GM10847 (cell line): ENCODE data around the gene MTRFR.

ENCODE experiments used
- POLR2A ChIP-seq: IDR thresholded peaks from 2 replicates; pipeline ENCODE4 v1.6.1; 2011; ENCODE audit not compliant: insufficient read length; ENCODE audit errors: extremely low read depth

The MTRFR gene

DNA sequence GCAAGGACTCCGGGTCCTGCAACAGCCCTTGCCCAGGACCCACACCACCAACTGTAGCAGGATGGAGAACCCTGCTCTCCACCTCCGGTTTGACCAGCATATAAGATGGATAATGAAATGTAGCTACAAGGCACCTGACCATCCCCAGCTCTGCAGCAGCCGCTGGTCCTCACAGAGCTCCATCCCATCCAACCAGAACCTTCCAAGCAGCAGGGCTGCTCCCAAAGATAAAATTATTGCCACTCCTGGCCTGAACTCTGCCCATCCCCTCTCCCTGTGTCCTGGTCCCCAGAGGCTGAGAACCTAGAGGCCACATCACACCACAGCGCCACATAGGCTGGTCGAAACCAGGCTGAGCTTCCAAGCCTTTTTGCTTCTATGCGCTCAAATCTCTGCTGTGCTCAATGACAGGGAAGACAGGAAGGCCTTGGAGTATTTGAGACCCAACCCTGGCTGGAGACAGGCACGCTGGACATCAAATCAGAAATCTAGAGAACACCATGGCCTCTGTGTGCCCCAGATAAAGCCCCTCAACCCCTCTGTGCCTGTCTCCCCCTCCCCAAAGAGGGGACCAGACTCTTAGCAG, 34.2 kb downstream of the MTRFR start:
- no peak for TF ChIP-seq POLR2A

DNA sequence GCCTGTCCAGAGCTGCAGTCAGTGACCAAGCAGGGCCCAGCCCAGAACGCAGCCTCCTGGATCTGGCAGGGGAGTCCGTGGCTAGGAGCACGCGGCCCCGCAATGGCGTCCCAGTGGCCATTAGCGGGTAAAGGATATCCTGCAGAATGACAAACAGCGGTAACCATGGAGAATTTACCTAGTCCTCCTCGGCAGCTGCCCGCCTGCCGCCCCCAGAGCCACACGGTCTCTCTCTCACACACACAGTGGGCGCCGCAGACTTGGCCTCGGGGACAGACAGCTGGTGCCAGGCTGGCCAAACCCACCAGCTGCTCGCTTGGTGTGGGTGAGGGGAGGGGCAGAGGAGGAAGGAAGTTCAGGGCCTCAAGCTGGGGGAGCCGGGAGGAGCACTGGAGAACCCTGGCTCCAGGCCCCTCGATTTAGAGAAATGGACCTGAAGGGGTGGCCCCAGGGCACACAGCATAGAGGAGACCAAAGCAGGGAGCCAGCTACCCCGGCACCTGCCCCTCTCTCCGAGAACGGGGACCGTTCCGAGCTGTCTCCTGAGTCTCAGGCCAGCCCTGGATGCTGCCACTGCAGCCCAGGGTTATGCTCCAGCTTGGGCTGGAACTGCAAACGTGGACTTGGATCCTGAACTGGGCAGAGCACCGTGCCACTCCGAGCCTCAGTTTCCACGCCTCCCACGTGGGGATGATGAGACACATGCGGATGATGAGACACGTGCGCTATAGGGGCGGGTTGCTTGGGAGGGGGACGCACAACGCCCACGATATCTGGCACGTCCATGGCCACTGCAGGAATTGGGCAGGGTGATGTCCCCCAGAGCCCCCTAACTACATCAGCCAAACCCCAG, 35.0 kb downstream of the MTRFR start:
- no peak for TF ChIP-seq POLR2A

DNA sequence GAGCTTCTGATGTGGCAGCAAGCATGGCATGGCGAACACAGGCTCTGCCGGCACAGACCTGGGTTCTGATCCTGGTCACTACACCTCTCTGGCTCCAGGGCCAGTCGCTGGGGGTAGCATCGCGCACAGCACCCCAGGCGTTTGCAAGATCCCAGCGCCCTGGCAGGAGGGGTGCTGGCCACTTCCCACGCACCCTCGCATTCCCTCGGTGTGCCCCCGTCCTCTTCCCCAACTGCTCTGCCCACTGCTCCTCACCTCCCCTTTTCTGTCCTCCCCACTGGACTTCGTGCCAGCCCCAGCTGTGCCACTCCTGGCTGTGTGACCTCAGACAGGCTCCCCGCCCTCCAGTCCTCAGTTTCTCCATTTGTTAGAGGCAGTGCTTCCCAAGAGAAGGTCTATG, 35.6 kb downstream of the MTRFR start:
- no peak for TF ChIP-seq POLR2A

DNA sequence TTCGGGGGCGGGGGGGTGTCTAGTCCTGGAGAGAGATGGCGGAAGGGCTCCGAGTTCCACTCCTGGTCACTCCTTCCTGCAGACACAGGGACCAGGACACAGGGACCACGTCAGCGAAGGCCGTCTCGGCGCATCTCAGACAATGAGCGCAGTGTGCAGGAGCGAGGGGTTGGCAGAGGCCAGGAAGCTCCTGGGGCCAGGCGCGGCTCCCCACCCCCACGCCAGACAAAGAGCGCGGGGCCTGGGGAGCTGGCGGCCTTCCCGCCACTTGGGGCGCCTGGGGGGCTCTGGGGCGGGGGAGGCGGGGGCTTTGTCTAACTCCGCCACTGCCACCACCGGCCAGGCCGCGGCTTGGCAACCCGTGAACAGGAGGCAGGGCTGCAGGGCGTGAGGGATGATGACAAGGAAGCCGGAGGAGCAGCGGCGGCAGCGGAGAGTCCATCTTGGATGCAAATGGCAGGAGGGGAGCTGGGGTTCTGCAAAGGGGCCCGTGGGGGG, 36.2 kb downstream of the MTRFR start:
- peak; percentile 29 for TF ChIP-seq POLR2A

DNA sequence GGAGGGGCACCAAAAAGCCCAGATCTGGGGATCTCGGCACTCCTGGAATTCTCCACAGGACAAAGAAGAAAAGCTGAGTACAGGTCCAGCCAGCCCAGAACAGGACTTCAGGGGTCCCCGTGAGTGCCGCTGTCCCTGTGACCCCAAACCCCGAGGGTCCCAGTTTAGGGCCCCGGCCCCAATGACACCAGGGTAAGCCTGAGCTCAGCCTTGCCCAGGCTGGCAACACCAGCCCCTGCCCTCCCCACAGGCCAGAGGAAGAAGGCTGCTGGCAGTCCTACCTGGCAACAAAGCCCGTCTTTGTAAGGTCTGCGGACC, 36.6 kb downstream of the MTRFR start:
- no peak for TF ChIP-seq POLR2A

DNA sequence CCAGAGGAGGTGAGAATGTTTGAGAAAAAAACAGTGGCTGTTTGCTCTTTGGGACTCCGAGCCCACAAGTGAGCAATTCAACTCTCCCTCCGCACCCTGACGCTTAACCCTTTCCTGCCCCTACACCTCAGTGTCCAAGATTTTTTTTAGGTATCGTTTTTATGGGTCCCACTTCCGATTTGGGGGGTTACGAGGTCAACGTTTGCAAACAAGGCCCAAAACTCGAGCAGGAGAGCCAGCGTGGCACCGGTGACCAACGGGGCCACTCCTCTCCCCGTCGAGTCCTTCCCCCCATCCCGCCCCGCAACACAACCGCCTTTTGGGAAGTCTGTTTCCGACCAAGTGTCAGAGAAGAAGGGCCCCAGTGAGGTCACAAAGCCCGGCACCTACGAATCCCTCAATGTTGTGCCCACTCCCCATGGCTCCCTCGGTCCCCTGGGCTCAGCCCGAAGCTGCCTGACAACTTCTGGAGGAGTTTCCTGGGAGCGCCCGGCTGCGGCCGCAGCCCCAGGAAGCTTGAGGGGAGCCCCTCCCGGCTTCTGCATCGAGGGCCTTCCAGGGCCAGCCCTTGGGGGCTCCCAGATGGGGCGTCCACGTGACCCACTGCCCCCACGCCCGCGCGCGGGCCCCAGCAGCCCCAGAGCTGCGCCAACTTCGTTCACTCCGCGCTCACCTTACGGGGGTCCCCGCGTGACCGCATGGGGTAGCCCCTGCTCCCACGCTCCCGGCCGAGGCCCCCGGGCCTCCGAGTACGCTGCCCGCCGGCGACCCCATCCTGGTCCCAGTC, 37.2 kb downstream of the MTRFR start:
- TF ChIP-seq POLR2A = no peak

DNA sequence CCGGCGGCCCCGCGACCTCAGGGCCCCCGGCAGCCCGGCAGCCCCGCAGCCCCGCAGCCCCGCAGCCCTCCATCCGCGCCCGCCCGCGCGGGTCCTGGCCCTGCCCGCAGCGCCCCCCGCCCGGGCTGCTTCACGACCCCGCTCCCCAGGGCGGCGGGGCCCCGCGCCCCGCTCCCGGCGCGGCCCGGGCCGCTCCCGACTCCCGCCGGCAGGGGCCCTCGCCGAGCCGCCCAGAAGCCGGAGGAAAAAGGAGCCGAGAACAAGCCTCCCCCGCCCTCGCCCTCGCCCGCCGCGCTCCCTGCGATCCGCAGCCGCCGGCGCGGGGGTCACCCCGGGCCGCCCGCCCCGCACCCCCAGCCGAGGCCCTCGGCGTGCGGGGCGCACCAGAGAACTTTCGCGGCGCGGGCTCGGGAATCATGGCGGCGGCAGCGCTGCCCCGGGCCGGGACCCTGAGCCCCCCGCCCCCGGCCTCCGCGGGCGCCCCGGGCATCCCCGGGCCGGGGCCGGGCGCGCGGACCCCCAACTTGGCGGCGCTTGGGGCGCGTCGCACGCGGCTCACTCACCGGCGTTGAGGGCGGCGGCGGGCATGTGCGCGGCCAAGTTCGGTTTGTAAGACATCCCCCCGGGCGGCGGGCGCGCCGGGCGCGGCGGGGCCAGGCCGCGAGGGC, 37.9 kb downstream of the MTRFR start:
- no peak for TF ChIP-seq POLR2A

DNA sequence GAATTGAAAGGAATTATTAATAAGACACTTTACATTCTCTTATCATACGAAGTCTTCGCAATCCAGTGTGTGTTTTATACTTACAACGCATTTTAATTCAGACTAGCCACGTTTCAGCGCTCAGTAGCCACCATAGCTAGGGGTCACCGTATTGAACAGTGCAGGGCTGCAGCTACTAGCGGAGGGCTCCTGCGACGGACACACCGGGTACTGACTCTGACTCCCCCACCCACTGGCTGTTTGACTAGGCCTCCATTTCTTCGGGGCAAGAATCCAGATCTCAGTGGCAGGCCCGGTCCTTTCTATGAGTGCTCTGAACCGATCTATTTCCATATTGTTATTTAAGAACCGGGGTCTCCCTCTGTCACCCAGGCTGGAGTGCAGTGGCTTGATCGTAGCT, 39.9 kb downstream of the MTRFR start:
- TF ChIP-seq POLR2A = no peak

DNA sequence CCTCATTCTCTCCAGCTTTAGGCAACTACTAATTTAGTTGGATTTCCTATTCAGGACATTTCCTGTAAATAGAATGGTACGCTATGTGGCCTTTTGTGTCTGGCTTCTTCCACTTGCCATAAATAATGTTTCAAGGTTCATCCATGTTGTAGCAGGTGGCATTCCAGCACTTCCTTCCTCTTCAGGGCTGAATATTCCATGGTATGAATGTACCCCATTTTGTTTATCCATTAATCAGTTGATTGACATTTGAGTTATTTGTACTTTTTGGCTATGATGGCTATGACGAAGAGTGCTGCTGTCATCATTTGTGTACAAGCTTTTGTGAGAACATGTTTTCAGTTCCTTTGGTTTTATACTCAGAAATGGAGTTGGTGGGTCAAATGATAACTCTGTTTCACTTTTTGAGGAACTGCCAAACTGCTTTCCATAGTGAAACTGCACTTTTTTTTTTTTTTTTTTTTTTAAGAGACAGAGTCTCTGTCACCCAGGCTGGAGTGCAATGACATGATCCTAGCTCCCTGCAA, 44.9 kb downstream of the MTRFR start:
- TF ChIP-seq POLR2A = no peak

DNA sequence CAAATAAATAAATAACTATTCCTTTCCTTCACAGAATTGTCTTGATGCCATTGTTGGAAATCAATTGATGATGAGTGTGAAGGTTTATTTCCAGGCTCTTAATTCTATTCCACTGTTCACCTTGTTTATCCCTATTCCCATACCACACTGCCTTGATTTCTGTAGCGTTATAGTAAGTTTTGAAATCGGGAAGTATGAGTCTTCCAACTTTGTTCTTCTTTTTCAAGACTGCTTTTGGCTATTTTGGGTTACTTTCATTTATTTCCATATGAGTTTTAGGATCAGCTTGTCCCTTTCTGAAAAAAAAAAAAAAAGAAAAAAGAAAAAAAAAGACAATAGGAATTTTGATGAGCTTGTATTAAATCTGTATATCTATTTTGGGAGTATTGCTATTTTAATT, 47.7 kb downstream of the MTRFR start:
- TF ChIP-seq POLR2A = no peak

DNA sequence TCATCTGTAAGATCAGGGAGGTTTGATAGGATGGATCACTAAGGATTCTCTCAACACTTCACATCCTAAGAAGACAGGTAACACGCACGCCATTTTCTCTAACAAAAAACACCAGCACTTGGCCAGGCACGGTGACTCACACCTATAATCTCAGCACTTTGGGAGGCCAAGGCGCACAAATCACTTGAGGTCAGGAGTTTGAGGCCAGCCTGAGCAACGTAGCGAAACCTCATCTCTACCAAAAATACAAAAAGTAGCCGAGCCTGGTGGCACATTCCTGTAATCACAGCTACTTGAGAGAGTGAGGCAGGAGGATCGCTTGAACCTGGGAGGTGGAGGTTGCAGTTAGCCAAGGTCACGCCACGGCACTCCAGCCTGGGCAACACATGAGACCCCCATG, 48.9 kb downstream of the MTRFR start:
- no peak for TF ChIP-seq POLR2A

DNA sequence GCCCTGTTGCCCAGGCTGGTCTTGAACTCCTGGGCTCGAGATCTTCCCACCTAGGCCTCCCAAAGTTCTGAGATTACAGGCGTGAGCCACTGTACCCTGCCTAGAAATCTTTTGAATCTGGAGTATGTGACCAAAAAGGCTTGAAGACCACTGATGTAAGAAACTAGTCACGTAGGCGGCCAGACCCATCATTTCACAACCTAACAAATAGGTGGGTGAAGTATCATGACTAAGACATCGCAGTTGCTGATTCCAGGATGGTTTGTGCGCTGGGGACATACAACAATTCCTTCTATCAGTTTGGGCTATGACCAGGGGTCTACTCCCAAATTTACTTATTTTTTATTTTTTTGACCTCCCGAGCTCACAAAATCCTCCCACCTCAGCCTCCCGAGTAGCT, 50.2 kb downstream of the MTRFR start:
- no peak for TF ChIP-seq POLR2A

DNA sequence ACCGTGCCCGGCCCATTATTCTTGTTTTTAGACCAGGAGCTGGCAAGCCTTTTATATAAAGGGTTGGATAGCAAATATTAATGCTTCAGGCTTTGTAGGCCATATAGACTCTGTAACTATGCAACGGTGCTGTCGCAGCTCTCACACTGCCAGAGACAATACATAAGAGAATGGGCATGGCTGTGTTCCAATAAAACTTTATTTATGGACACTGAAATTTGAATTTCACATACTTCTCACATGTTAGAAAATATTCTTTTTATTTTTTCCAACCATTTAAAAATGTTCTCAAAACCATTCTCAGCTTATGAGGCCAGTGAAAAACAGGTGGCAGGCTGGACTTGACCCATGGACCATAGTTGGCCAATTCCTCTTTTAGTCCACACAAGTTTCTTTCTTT, 51.4 kb downstream of the MTRFR start:
- no peak for TF ChIP-seq POLR2A

DNA sequence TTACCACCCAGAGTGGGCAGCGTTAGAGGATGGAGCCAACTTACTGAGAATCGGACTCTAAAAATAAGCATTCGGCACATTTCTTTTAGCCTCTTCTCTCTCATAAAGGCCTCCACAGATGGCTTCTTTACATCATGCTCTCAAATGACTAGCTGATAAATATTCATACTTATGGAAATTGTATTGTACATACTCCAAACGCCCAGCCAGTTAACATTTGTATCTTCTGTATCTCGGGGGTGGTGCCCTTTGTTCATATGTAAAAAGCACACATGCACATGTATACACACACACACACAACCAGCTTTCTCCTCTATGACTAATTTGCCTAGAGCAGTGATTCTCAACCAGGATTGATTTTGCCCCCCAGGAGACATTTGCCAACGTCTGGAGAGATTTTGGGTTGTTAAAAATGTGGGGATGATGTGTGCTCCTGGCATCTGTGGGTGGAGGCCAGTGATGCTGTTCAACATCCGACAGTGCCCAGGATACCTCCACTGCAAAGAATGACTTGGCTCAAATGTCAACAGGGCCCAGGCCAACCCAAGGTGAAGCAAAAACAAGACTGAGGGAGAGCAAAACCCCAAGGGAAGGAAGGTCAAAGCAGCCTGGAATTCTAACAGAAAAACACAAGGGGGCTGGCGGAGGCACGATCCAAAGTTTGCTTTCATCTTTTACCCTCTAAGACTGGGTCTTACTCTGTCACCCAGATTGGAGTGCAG, 53.6 kb downstream of the MTRFR start:
- TF ChIP-seq POLR2A = no peak

DNA sequence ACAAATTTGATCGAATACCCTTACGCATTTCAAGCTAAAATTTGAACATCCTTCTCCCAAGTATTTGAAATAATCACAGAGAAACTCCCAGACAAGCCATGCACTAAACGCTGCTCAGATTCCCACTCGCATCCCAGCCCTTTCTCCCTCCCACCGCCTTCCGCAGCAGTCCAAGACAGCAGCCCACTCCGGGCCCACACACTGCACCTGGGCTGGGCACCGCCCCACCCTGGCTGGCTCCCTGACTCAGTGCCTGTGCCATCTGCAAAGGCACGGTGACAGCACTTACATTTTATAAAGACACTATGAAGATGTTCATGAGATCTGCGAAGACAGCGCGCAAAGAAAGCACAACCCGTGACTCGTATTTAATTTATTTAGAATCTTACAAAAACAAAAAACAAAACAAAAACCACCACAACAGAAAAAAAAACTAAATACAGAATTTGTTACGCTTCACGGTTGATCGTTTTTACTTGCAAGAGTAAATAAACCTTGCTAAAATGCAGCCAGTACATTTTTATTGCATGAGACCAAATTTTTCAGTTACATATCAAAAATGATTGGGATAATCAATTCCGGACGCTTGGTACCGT, 55.6 kb downstream of the MTRFR start:
- no peak for TF ChIP-seq POLR2A

DNA sequence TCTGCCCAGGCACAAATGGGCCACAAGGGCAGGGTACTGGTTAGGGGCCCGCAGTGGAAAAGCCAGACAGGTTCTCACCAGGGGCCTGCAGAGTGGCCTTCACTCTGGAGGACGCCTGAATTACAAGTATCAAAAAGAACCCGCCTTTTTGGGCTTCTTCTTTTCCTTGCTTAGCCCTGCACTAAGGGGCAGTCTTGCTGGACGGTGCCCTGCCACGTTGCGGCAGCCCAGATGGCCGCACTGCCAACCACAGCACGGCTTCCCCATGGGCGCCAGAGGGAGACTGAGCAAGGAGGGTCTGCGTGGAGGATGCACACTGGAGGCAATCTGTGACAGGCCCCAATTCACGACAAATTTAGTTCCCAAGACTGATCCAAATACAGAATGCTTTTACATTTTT, 56.7 kb downstream of the MTRFR start:
- no peak for TF ChIP-seq POLR2A
